Urinary bladder (tissue), 4 donors: ENCODE measurements around the gene PTPN13. TPM values are rescaled to one million over a fixed set of nuclear protein-coding genes. Genes with fewer than 3 reads are reported as not detected.
A peak's percentile ranks its signal among the peaks of the same experiment; 100 is the strongest.

Experiments
- DNase-seq: peaks from one replicate; pipeline ENCODE4 v3.0.0-alpha.2; 2015; ENCODE audit errors: extremely low spot score
- H3K27ac ChIP-seq: one replicate; pipeline ENCODE4 v1.5.1; 2013; ENCODE audit warnings: low read depth, mild to moderate bottlenecking, moderate library complexity
- H3K36me3 ChIP-seq: one replicate; pipeline ENCODE4 v1.6.1; 2013; ENCODE audit warnings: mild to moderate bottlenecking, moderate library complexity; ENCODE audit not compliant: insufficient read depth
- H3K4me1 ChIP-seq: one replicate; pipeline ENCODE4 v1.6.1; 2013; ENCODE audit warnings: mild to moderate bottlenecking, moderate library complexity; ENCODE audit not compliant: insufficient read depth
- H3K4me3 ChIP-seq: one replicate; pipeline ENCODE4 v1.5.1; 2013; ENCODE audit warnings: low read depth, low read length
- WGBS: extraction: QIAGEN DNeasy Blood & Tissue Kit; methylation state at CpG from one replicate; pipeline ENCODE4 v1.1.7; 2013; 5-methylcytosine and 5-hydroxymethylcytosine counted together
- polyA plus RNA-seq: library from polyadenylated mRNA; stranded (reverse); fragments of 200-250 nt; gene quantifications from one replicate; pipeline ENCODE4 v1.2.3, GENCODE V29; 2013
- total RNA-seq: library from RNA; depleted of rRNA; stranded (reverse); fragments of >200 nt; gene quantifications from one replicate; pipeline ENCODE4 v1.2.3, GENCODE V29; 2014
- donor health status: healthy with polysubstance abuse.
- donor health status: healthy.

The PTPN13 gene, protein sequence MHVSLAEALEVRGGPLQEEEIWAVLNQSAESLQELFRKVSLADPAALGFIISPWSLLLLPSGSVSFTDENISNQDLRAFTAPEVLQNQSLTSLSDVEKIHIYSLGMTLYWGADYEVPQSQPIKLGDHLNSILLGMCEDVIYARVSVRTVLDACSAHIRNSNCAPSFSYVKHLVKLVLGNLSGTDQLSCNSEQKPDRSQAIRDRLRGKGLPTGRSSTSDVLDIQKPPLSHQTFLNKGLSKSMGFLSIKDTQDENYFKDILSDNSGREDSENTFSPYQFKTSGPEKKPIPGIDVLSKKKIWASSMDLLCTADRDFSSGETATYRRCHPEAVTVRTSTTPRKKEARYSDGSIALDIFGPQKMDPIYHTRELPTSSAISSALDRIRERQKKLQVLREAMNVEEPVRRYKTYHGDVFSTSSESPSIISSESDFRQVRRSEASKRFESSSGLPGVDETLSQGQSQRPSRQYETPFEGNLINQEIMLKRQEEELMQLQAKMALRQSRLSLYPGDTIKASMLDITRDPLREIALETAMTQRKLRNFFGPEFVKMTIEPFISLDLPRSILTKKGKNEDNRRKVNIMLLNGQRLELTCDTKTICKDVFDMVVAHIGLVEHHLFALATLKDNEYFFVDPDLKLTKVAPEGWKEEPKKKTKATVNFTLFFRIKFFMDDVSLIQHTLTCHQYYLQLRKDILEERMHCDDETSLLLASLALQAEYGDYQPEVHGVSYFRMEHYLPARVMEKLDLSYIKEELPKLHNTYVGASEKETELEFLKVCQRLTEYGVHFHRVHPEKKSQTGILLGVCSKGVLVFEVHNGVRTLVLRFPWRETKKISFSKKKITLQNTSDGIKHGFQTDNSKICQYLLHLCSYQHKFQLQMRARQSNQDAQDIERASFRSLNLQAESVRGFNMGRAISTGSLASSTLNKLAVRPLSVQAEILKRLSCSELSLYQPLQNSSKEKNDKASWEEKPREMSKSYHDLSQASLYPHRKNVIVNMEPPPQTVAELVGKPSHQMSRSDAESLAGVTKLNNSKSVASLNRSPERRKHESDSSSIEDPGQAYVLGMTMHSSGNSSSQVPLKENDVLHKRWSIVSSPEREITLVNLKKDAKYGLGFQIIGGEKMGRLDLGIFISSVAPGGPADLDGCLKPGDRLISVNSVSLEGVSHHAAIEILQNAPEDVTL (N-terminal part only)
- 92.4 TPM for total RNA-seq
- 18.1 TPM for polyA plus RNA-seq

DNA sequence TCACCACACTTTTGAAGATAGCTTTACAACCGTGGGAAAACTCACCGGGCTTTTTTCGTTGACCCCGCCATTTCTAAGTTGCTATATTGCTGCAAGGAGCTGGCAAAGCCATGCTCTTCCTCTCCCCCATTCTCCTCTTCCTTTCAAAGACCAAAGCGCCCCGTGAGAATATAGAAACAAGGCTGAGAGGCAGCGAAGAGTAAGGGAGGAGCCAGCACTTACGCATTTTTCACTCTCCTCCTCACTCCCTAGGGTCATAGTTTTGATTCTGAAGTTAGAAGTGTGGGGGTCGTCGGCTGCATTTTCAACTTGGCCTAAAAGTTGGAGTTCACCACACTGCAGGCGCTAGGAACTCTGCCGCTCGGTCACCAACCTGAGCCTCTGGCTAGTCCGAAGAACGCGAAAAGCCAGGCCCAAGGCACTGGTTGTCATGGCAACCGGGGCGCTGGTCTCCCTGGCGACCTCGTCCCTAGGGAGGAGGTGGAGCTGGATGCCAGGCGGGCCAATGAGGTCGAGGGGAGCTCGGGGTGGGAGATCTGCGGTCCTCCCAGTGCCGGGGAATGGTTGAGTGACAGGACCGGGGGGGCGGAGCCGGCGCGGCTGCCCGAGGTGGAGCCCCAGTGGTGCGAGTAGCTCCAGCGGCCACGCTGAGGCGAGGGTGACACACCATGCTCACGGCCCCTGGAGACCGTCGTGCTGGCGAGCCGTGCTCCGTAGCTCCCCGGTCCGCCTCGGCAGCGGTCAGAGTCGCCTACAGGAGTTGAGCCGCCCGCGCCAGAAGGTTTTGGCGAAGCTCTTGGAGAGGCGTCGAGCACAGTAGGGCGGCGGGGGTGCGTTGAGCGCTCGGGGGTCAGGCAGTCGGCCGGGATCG, at the start of gene PTPN13:
TSS of gene PTPN13 (plus strand) at position 628 of the 871 bp plus-strand sequence. CDS start 40,942 bp downstream, outside the sequence.
- WGBS = under 1% methylated on average over 60 of the region's 60 CpGs
- H3K27ac ChIP-seq = peak within 1 kb of the TSS; percentile 77
- peak within 1 kb of the TSS; percentile 74 for H3K4me3 ChIP-seq
- peak; percentile 92 for DNase-seq
- peaks cover under 1% of the 10 kb centered on the region for H3K4me1 ChIP-seq
- no peaks in the 10 kb centered on the region for H3K36me3 ChIP-seq

GRCh38 chr4:86547140-86547539, 47.0 kb upstream of the PTPN13 start:
- 96% methylated on average over 22 of the region's 22 CpGs for WGBS
- no peaks in the 10 kb centered on the region for H3K4me1 ChIP-seq
- H3K27ac ChIP-seq = no peak overlapping the region
- H3K4me3 ChIP-seq = no peak overlapping the region
- no peaks in the 10 kb centered on the region for H3K36me3 ChIP-seq
- DNase-seq = no peak

- Histone ChIP-seq H3K4me1 (no peaks in the 10 kb centered on the region), H3K36me3 (no peaks in the 10 kb centered on the region), H3K4me3 (no peak overlapping the region), H3K27ac (no peak overlapping the region)
- no peak for DNase-seq
- WGBS = 97% methylated on average over 4 of the region's 4 CpGs
These were observed 44.8 kb upstream of the PTPN13 start for GRCh38 chr4:86549163-86549788.

- H3K27ac ChIP-seq = no peak overlapping the region
- 99% methylated on average over 2 of the region's 2 CpGs for WGBS
- H3K4me1 ChIP-seq = no peaks in the 10 kb centered on the region
- H3K4me3 ChIP-seq = no peak overlapping the region
- no peak for DNase-seq
- H3K36me3 ChIP-seq = no peaks in the 10 kb centered on the region
These were observed 42.7 kb upstream of the PTPN13 start for GRCh38 chr4:86551387-86551786.

DNA sequence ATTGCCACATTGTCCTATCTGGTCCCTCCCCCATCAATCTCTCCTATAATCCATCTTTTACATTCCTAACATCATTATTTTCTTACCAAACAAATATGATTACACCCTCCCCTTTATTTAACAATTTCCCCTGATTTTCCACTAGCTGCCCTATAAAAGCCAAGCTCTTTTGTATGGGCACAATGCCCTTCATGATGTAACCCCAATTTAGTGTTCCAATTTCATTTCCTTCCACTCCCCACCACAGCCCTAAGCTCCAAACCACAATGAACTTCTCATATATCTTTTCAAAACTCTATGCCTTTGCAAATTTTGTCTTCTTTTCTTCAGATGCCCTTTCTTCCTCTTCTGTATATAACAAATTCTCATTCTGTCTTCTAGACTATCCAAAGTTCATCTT, 39.5 kb upstream of the PTPN13 start:
- Histone ChIP-seq H3K4me1 (no peaks in the 10 kb centered on the region), H3K4me3 (no peak overlapping the region), H3K27ac (no peak overlapping the region), H3K36me3 (no peaks in the 10 kb centered on the region)
- DNase-seq = no peak

DNA sequence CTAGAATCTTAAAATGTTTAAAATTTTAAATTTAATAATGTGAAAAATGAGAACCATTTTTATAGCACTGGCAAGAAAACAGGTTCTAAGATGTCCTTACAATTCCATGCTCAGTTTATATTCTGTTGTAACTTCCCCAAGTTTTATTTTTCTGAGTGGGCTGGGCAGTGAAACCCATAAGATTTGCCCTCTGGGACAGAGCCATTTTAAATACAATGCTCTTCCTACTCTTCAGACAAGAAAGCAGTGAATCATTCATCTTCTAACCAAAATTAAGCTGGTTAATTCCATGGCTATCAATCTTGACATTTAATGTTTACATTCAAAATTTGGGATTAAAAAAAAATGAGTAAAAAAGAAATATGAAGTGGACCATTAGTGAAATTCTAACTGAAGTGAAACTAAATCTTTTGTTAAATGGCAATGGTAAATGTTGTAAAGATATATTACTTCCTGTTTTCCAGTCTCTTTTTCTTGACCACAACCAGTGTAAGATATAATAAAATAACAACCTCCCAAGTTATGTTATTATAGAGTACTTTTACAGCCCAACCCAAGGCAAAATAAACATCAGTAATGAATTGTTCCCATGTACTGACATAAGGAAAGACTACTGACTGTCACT, 37.2 kb upstream of the PTPN13 start:
- no peak overlapping the region for H3K4me3 ChIP-seq
- H3K4me1 ChIP-seq = no peaks in the 10 kb centered on the region
- DNase-seq = no peak
- H3K27ac ChIP-seq = no peak overlapping the region
- H3K36me3 ChIP-seq = no peaks in the 10 kb centered on the region

- Histone ChIP-seq H3K4me3 (no peak overlapping the region), H3K27ac (no peak overlapping the region), H3K4me1 (no peaks in the 10 kb centered on the region), H3K36me3 (no peaks in the 10 kb centered on the region)
- no peak for DNase-seq
- 70% methylated on average over 1 of the region's 1 CpG for WGBS
These were observed 36.6 kb upstream of the PTPN13 start for GRCh38 chr4:86557526-86557925.

DNA sequence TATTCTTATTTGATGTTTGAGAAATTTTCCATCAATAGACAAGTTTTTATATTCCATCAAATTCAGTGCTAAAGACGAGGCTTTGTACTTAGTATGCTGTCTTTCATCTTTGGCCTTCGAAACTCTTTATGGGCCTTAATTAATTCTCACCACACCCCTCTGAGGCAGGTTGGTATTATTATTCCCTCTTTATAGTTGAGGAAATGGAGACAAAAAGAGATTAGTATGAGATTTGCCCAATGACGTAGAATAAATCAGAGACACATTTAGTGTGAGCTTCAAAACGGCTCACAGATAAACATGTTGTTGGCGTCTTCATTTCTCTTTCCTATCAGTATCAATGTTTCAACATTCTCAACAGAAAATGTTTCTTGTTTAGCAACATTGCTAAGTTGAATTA, 35.9 kb upstream of the PTPN13 start:
- Histone ChIP-seq H3K36me3 (no peaks in the 10 kb centered on the region), H3K4me3 (no peak overlapping the region), H3K4me1 (no peaks in the 10 kb centered on the region), H3K27ac (no peak overlapping the region)
- no peak for DNase-seq
- WGBS = 88% methylated on average over 5 of the region's 5 CpGs

DNA sequence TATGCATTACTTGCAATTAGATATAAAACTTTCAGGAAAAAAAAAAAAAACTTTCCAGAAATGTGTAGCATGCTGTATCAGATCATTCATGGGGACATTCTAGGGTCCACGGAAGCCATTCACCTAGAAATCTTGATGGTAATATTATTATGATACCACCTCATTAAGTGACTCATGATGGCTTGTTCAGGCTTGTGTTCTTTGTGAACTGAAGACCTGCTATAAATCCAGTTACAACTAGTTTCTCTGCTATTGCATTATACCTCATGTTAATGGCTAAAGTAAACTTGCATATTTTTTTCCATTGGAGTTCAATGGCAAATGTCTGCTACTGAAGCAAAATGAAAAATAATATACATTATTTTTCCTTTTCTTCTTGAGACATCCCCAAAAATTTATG, 35.3 kb upstream of the PTPN13 start:
- Histone ChIP-seq H3K4me1 (no peaks in the 10 kb centered on the region), H3K4me3 (no peak overlapping the region), H3K27ac (no peak overlapping the region), H3K36me3 (no peaks in the 10 kb centered on the region)
- WGBS = 93% methylated on average over 1 of the region's 1 CpG
- no peak for DNase-seq

DNA sequence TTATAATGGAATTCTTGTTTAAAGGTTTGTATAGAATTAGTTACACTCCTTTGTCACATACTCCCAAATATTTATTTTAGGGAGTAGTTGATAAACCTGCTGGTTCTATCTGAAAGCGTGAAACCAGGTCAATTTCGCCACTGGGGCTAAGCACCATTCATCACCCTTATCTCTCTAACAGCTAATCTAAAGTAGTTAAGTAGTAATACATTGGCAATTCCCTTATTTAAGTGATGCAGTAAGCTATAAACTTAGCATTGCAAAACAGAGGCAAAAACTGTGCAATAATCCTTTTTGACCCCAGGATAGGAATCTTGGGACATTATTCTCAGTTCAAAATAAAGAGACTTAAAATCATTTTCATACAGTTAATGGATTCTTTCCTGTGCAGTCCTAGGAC, 33.7 kb upstream of the PTPN13 start:
- 79% methylated on average over 2 of the region's 2 CpGs for WGBS
- Histone ChIP-seq H3K27ac (peak overlapping the region; percentile 23), H3K36me3 (no peaks in the 10 kb centered on the region), H3K4me1 (no peaks in the 10 kb centered on the region), H3K4me3 (no peak overlapping the region)
- no peak for DNase-seq

GRCh38 chr4:86561256-86561655, 32.9 kb upstream of the PTPN13 start:
- Histone ChIP-seq H3K4me3 (no peak overlapping the region), H3K27ac (no peak overlapping the region), H3K4me1 (no peaks in the 10 kb centered on the region), H3K36me3 (no peaks in the 10 kb centered on the region)
- WGBS = 81% methylated on average over 1 of the region's 1 CpG
- no peak for DNase-seq

DNA sequence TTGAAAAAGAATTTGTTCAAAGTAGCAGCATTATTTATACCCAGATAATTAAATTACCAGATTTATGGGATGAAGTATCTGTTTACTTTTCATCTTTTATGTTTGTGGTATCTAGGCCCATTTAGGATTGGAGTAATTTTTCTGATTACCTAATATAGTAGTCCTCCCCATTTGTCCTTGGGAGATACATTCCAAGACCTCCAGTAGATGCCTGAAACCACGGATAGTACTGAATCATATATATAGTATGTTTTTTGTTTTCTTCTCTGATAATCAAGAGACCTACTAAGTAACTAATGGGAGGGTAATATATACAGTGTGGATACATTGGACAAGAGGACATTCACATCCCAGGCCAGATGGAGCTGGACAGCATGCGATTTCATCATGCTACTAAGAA, 30.7 kb upstream of the PTPN13 start:
- 82% methylated on average over 2 of the region's 2 CpGs for WGBS

More for the DNA sequence above, 30.7 kb upstream of the PTPN13 start:
- no peak overlapping the region for H3K4me3 ChIP-seq
- no peaks in the 10 kb centered on the region for H3K4me1 ChIP-seq
- no peak for DNase-seq
- H3K36me3 ChIP-seq = no peaks in the 10 kb centered on the region
- no peak overlapping the region for H3K27ac ChIP-seq
